T-helper 17 cell (primary cell): ENCODE results near the gene CAV1. TPM values are rescaled to one million over a fixed set of nuclear protein-coding genes. Genes with fewer than 3 reads are reported as not detected.

Experiments
- ATAC-seq: fragments of 150-1000 bp; cut with Tn5 transposase; 2 replicates; pipeline ENCODE4 v1.10.0; 2021; ENCODE audit warnings: mild to moderate bottlenecking, moderate library complexity
- DNase-seq, 3 donors: peaks; one replicate each; pipeline versions ENCODE4 v3.0.0 to v3.0.0-alpha.2; 2020 to 2021
- H3K9me3 ChIP-seq: one replicate; pipeline ENCODE4 v1.7.0; 2013; ENCODE audit warnings: low read length, mild to moderate bottlenecking; ENCODE audit not compliant: control insufficient read depth, poor library complexity, severe bottlenecking
- H3K27ac Mint-ChIP-seq: one replicate; pipeline ENCODE4 v1.8.0; 2022; ENCODE audit warnings: mild to moderate bottlenecking, moderate library complexity, mixed read lengths
- H3K27me3 Mint-ChIP-seq: one replicate; pipeline ENCODE4 v1.8.0; 2022; ENCODE audit warnings: mixed read lengths
- H3K36me3 Mint-ChIP-seq: one replicate; pipeline ENCODE4 v1.8.0; 2022; ENCODE audit warnings: low read depth, mixed read lengths
- H3K4me1 Mint-ChIP-seq: one replicate; pipeline ENCODE4 v1.8.0; 2022; ENCODE audit warnings: mild to moderate bottlenecking, mixed read lengths
- H3K4me3 Mint-ChIP-seq: one replicate; pipeline ENCODE4 v1.8.0; 2022; ENCODE audit warnings: mild to moderate bottlenecking, moderate library complexity, mixed read lengths
- total RNA-seq, 4 donors: library from RNA in 2 of 4; stranded (reverse) in 2 of 4; gene quantifications; one replicate each; pipeline ENCODE4 v1.2.3 and lab custom pipeline; 2022 to 2026

Gene CAV1
- total RNA-seq, 2 donors from 2014 or later: 0.30 to 0.57 TPM

- ATAC-seq (no peak), DNase-seq (no peak)
- H3K9me3 ChIP-seq: no peaks in the 10 kb centered on the region
- Mint-ChIP-seq H3K4me1 (peaks cover 5% of the 10 kb centered on the region), H3K27me3 (peaks cover 68% of the 10 kb centered on the region), H3K27ac (no peak overlapping the region), H3K4me3 (no peak overlapping the region), H3K36me3 (no peaks in the 10 kb centered on the region)
Observed at GRCh38 chr7:116545411-116545993, 20.7 kb downstream of the CAV1 start.

- peaks cover 65% of the 10 kb centered on the region for H3K27me3 Mint-ChIP-seq
- ATAC-seq (no peak), DNase-seq (no peak)
- H3K4me1 Mint-ChIP-seq: peaks cover 5% of the 10 kb centered on the region
- H3K36me3 Mint-ChIP-seq: no peaks in the 10 kb centered on the region
- H3K27ac Mint-ChIP-seq: no peak overlapping the region
- H3K9me3 ChIP-seq: no peaks in the 10 kb centered on the region
- H3K4me3 Mint-ChIP-seq: no peak overlapping the region
Observed at GRCh38 chr7:116546054-116546453, 21.2 kb downstream of the CAV1 start.

GRCh38 chr7:116546916-116547315 is 22.1 kb downstream of the CAV1 start:
- H3K9me3 ChIP-seq: no peaks in the 10 kb centered on the region
- H3K4me1 Mint-ChIP-seq: peaks cover 5% of the 10 kb centered on the region
- H3K27ac Mint-ChIP-seq: no peak overlapping the region
- H3K36me3 Mint-ChIP-seq: no peaks in the 10 kb centered on the region
- peaks cover 60% of the 10 kb centered on the region for H3K27me3 Mint-ChIP-seq
- ATAC-seq (no peak), DNase-seq (no peak)
- no peak overlapping the region for H3K4me3 Mint-ChIP-seq

GRCh38 chr7:116547347-116547746 is 22.5 kb downstream of the CAV1 start:
- DNase-seq: no peak
- Mint-ChIP-seq H3K36me3 (no peaks in the 10 kb centered on the region), H3K4me1 (peaks cover 5% of the 10 kb centered on the region), H3K27me3 (peaks cover 60% of the 10 kb centered on the region), H3K27ac (no peak overlapping the region), H3K4me3 (no peak overlapping the region)
- no peak for ATAC-seq
- no peaks in the 10 kb centered on the region for H3K9me3 ChIP-seq

GRCh38 chr7:116548506-116548905 is 23.7 kb downstream of the CAV1 start:
- no peak for ATAC-seq
- H3K27me3 Mint-ChIP-seq: peaks cover 56% of the 10 kb centered on the region
- no peak for DNase-seq
- H3K36me3 Mint-ChIP-seq: no peaks in the 10 kb centered on the region
- peaks cover 5% of the 10 kb centered on the region for H3K4me1 Mint-ChIP-seq
- no peaks in the 10 kb centered on the region for H3K9me3 ChIP-seq
- H3K4me3 Mint-ChIP-seq: no peak overlapping the region
- no peak overlapping the region for H3K27ac Mint-ChIP-seq

GRCh38 chr7:116549370-116549769 is 24.5 kb downstream of the CAV1 start:
- no peaks in the 10 kb centered on the region for H3K36me3 Mint-ChIP-seq
- H3K27ac Mint-ChIP-seq: no peak overlapping the region
- peaks cover 5% of the 10 kb centered on the region for H3K4me1 Mint-ChIP-seq
- H3K4me3 Mint-ChIP-seq: no peak overlapping the region
- H3K27me3 Mint-ChIP-seq: peaks cover 57% of the 10 kb centered on the region
- no peaks in the 10 kb centered on the region for H3K9me3 ChIP-seq
- no peak for DNase-seq
- ATAC-seq: no peak

- no peaks in the 10 kb centered on the region for H3K9me3 ChIP-seq
- Mint-ChIP-seq H3K27me3 (peaks cover 57% of the 10 kb centered on the region), H3K36me3 (no peaks in the 10 kb centered on the region), H3K27ac (no peak overlapping the region), H3K4me3 (no peak overlapping the region), H3K4me1 (peaks cover 5% of the 10 kb centered on the region)
- DNase-seq (no peak), ATAC-seq (no peak)
Observed at GRCh38 chr7:116551692-116552091, 26.9 kb downstream of the CAV1 start.

GRCh38 chr7:116552602-116553001 is 27.8 kb downstream of the CAV1 start:
- Mint-ChIP-seq H3K27me3 (peaks cover 58% of the 10 kb centered on the region), H3K36me3 (no peaks in the 10 kb centered on the region), H3K27ac (no peak overlapping the region), H3K4me3 (no peak overlapping the region), H3K4me1 (peaks cover 4% of the 10 kb centered on the region)
- DNase-seq (no peak), ATAC-seq (no peak)
- H3K9me3 ChIP-seq: no peaks in the 10 kb centered on the region

GRCh38 chr7:116553168-116553964 is 28.5 kb downstream of the CAV1 start:
- ATAC-seq (no peak), DNase-seq (no peak)
- H3K4me1 Mint-ChIP-seq: peaks cover 3% of the 10 kb centered on the region
- no peaks in the 10 kb centered on the region for H3K9me3 ChIP-seq
- H3K27me3 Mint-ChIP-seq: peaks cover 57% of the 10 kb centered on the region
- H3K27ac Mint-ChIP-seq: no peak overlapping the region
- no peak overlapping the region for H3K4me3 Mint-ChIP-seq
- no peaks in the 10 kb centered on the region for H3K36me3 Mint-ChIP-seq

- H3K27ac Mint-ChIP-seq: no peak overlapping the region
- H3K27me3 Mint-ChIP-seq: peaks cover 57% of the 10 kb centered on the region
- H3K4me1 Mint-ChIP-seq: no peaks in the 10 kb centered on the region
- no peak overlapping the region for H3K4me3 Mint-ChIP-seq
- no peaks in the 10 kb centered on the region for H3K9me3 ChIP-seq
- no peaks in the 10 kb centered on the region for H3K36me3 Mint-ChIP-seq
- no peak for ATAC-seq
- no peak for DNase-seq
Observed at GRCh38 chr7:116554436-116554835, 29.6 kb downstream of the CAV1 start.

- H3K4me3 Mint-ChIP-seq: no peak overlapping the region
- peaks cover 58% of the 10 kb centered on the region for H3K27me3 Mint-ChIP-seq
- H3K36me3 Mint-ChIP-seq: no peaks in the 10 kb centered on the region
- H3K4me1 Mint-ChIP-seq: no peaks in the 10 kb centered on the region
- no peaks in the 10 kb centered on the region for H3K9me3 ChIP-seq
- ATAC-seq (no peak), DNase-seq (no peak)
- no peak overlapping the region for H3K27ac Mint-ChIP-seq
Observed at GRCh38 chr7:116554911-116555310, 30.1 kb downstream of the CAV1 start.

GRCh38 chr7:116557066-116557585 is 32.3 kb downstream of the CAV1 start:
- DNase-seq (no peak), ATAC-seq (no peak)
- Mint-ChIP-seq H3K4me1 (no peaks in the 10 kb centered on the region), H3K36me3 (no peaks in the 10 kb centered on the region), H3K27me3 (peaks cover 63% of the 10 kb centered on the region), H3K27ac (no peak overlapping the region), H3K4me3 (no peak overlapping the region)
- no peaks in the 10 kb centered on the region for H3K9me3 ChIP-seq

GRCh38 chr7:116557901-116558300 is 33.1 kb downstream of the CAV1 start:
- H3K36me3 Mint-ChIP-seq: no peaks in the 10 kb centered on the region
- DNase-seq (no peak), ATAC-seq (no peak)
- no peak overlapping the region for H3K27ac Mint-ChIP-seq
- peaks cover 58% of the 10 kb centered on the region for H3K27me3 Mint-ChIP-seq
- no peaks in the 10 kb centered on the region for H3K9me3 ChIP-seq
- H3K4me3 Mint-ChIP-seq: no peak overlapping the region
- H3K4me1 Mint-ChIP-seq: no peaks in the 10 kb centered on the region
